PC-3 (cell line): ENCODE results near the gene LIPN. TPM values are rescaled to one million over a fixed set of nuclear protein-coding genes. Genes with fewer than 3 reads are reported as not detected.
A peak's percentile ranks its signal among the peaks of the same experiment; 100 is the strongest.

Source experiments
- ATAC-seq: fragments of 200-7000 bp; cut with Tn5 transposase; 2 replicates; pipeline ENCODE4 v1.9.1; 2020; ENCODE audit warnings: mild to moderate bottlenecking, moderate library complexity
- BruUV-seq: library from RNA; stranded (reverse); fragments of 400-500 nt; replicated peaks from 2 replicates; lab custom pipeline; 2021; lab: Mats Ljungman, UMichigan
- CTCF ChIA-PET: fragments of 300-600 bp; sonication (Branson Sonifier 250); formaldehyde crosslinking; loops from one replicate; lab custom pipeline; 2022; ENCODE audit warnings: antibody characterized with exemption; lab: Charles Lee
- POLR2A ChIA-PET: fragments of 300-600 bp; sonication (Branson Sonifier 250); formaldehyde crosslinking; loops from one replicate; lab custom pipeline; 2022; ENCODE audit warnings: antibody characterized with exemption; ENCODE audit not compliant: unreplicated experiment; lab: Charles Lee
- DNase-seq: peaks from one replicate; pipeline ENCODE4 v3.0.0-alpha.2; 2015
- H2AFZ ChIP-seq: fragments of 300-600 bp; sonication (generic); 2 replicates; pipeline ENCODE4 v1.6.0; 2016; ENCODE audit warnings: antibody characterized with exemption, low read length
- H3F3A ChIP-seq: fragments of 300-600 bp; sonication (generic); one replicate; pipeline ENCODE4 v1.6.0; 2017; ENCODE audit warnings: antibody characterized with exemption, low read length, control low read depth, mild to moderate bottlenecking; ENCODE audit not compliant: unreplicated experiment
- H3K27ac ChIP-seq: fragments of 300-600 bp; sonication (generic); 2 replicates; pipeline ENCODE4 v1.5.1; 2016; ENCODE audit warnings: mild to moderate bottlenecking, low read length
- H3K27me3 ChIP-seq: fragments of 300-600 bp; sonication (generic); 2 replicates; pipeline ENCODE4 v1.6.1; 2016; ENCODE audit warnings: low read length, mixed read lengths
- H3K36me3 ChIP-seq: fragments of 300-600 bp; sonication (generic); 2 replicates; pipeline ENCODE4 v1.6.1; 2016; ENCODE audit warnings: low read depth, mixed run types, low read length, mixed read lengths
- H3K4me1 ChIP-seq: fragments of 300-600 bp; sonication (generic); 2 replicates; pipeline ENCODE4 v1.5.1; 2016; ENCODE audit warnings: low read length; ENCODE audit not compliant: insufficient read depth
- H3K4me2 ChIP-seq: fragments of 300-600 bp; sonication (generic); 2 replicates; pipeline ENCODE4 v1.6.0; 2016; ENCODE audit warnings: low read length
- H3K4me3 ChIP-seq: fragments of 300-600 bp; sonication (generic); 2 replicates; pipeline ENCODE4 v1.5.1; 2016; ENCODE audit warnings: mild to moderate bottlenecking, low read length, mixed read lengths
- H3K79me2 ChIP-seq: fragments of 300-600 bp; sonication (generic); 2 replicates; pipeline ENCODE4 v1.6.1; 2017; ENCODE audit warnings: low read length, mixed read lengths
- H3K9ac ChIP-seq: fragments of 300-600 bp; sonication (generic); 2 replicates; pipeline ENCODE4 v1.6.0; 2016; ENCODE audit warnings: mild to moderate bottlenecking, low read length
- H3K9me2 ChIP-seq: fragments of 300-600 bp; sonication (generic); replicated peaks from 2 replicates; pipeline ENCODE4 v1.6.1; 2016; ENCODE audit warnings: mixed run types, low read length, mixed read lengths
- H3K9me3 ChIP-seq: fragments of 300-600 bp; sonication (generic); 2 replicates; pipeline ENCODE4 v1.6.1; 2016; ENCODE audit warnings: low read length, mixed read lengths
- H4K20me1 ChIP-seq: fragments of 300-600 bp; sonication (generic); 2 replicates; pipeline ENCODE4 v1.6.1; 2016; ENCODE audit warnings: low read length, mixed read lengths
- CTCF ChIP-seq: fragments of 300-600 bp; sonication (generic); conservative IDR thresholded peaks from 2 replicates; pipeline ENCODE4 v1.5.1; 2017; ENCODE audit warnings: antibody characterized with exemption, low read depth, mild to moderate bottlenecking, low read length
- EZH2 ChIP-seq: fragments of 300-600 bp; sonication (generic); IDR thresholded peaks from one replicate; pipeline ENCODE4 v1.6.1; 2017; ENCODE audit warnings: antibody characterized with exemption, mild to moderate bottlenecking, low read length; ENCODE audit not compliant: unreplicated experiment
- EZH2phosphoT487 ChIP-seq: fragments of 300-600 bp; sonication (generic); IDR thresholded peaks from 2 replicates; pipeline ENCODE4 v1.6.1; 2018; ENCODE audit warnings: mild to moderate bottlenecking, antibody characterized with exemption, low read length, borderline replicate concordance
- intact Hi-C: fragments of 100-400 bp; cut with micrococcal nuclease; formaldehyde crosslinking; loops from 2 replicates; pipeline ENCODE4 v1.9.0; 2023
- total RNA-seq: library from RNA; depleted of rRNA; stranded (reverse); fragments of >200 nt; gene quantifications from 2 replicates; pipeline ENCODE4 v1.2.3, GENCODE V29; 2014

Gene LIPN
- total RNA-seq, 1 experiment from 2014 or later, result not detected

- Histone ChIP-seq H2AFZ (no peak overlapping the region), H3K27ac (no peak overlapping the region), H3K9me2 (no peaks in the 10 kb centered on the region), H3K27me3 (no peaks in the 10 kb centered on the region), H3K9me3 (no peaks in the 10 kb centered on the region), H3K79me2 (no peaks in the 10 kb centered on the region), H3K9ac (no peak overlapping the region), H3K36me3 (no peaks in the 10 kb centered on the region), H3F3A (no peaks in the 10 kb centered on the region), H3K4me1 (peaks cover 19% of the 10 kb centered on the region), H4K20me1 (no peaks in the 10 kb centered on the region), H3K4me2 (no peak overlapping the region), H3K4me3 (no peak overlapping the region)
- POLR2A ChIA-PET, result no interaction called here
- DNase-seq, result no peak
- intact Hi-C loops, result no loop called here
- CTCF ChIA-PET, result no interaction called here
- no peak for TF ChIP-seq EZH2phosphoT487
- no peak for TF ChIP-seq CTCF
- TF ChIP-seq EZH2, result no peak
- BruUV-seq, result no TSS peak
- ATAC-seq, result no peak
Observed at GRCh38 chr10:88809621-88810020, 49.8 kb downstream of the LIPN start.

- intact Hi-C loops, result no loop called here
- CTCF ChIA-PET, result no interaction called here
- no peaks in the 10 kb centered on the region for H3K27me3 ChIP-seq
- peak; percentile 79 for DNase-seq
- no peak overlapping the region for H3K9ac ChIP-seq
- no peak overlapping the region for H3K27ac ChIP-seq
- H3K9me2 ChIP-seq, result no peaks in the 10 kb centered on the region
- H3K4me1 ChIP-seq, result peaks cover 19% of the 10 kb centered on the region
- POLR2A ChIA-PET, result no interaction called here
- no peaks in the 10 kb centered on the region for H3K9me3 ChIP-seq
- no peak overlapping the region for H3K4me3 ChIP-seq
- ATAC-seq, result peak; percentile 85
- no peaks in the 10 kb centered on the region for H3K36me3 ChIP-seq
- H2AFZ ChIP-seq, result 0 out of 2 replicates have a peak overlapping the region, but pooled peaks have one; percentile 18
- TF ChIP-seq CTCF (peak; percentile 83), EZH2phosphoT487 (no peak)
- no TSS peak for BruUV-seq
- H3K79me2 ChIP-seq, result no peaks in the 10 kb centered on the region
- H4K20me1 ChIP-seq, result no peaks in the 10 kb centered on the region
- no peaks in the 10 kb centered on the region for H3F3A ChIP-seq
- peak overlapping the region; percentile 53 for H3K4me2 ChIP-seq
Observed at GRCh38 chr10:88810196-88810961, 50.6 kb downstream of the LIPN start.

- ATAC-seq, result no peak
- POLR2A ChIA-PET, result no interaction called here
- Histone ChIP-seq H3K27ac (no peak overlapping the region), H3K9ac (no peak overlapping the region), H3K4me2 (no peak overlapping the region), H3K4me1 (peaks cover 19% of the 10 kb centered on the region), H3K9me3 (no peaks in the 10 kb centered on the region), H3K4me3 (no peak overlapping the region), H3K9me2 (no peaks in the 10 kb centered on the region), H4K20me1 (no peaks in the 10 kb centered on the region), H3K27me3 (no peaks in the 10 kb centered on the region), H3F3A (no peaks in the 10 kb centered on the region), H3K79me2 (no peaks in the 10 kb centered on the region), H2AFZ (no peak overlapping the region), H3K36me3 (no peaks in the 10 kb centered on the region)
- no peak for DNase-seq
- CTCF ChIA-PET, result no interaction called here
- BruUV-seq, result no TSS peak
- TF ChIP-seq EZH2phosphoT487, result no peak
- no peak for TF ChIP-seq CTCF
- TF ChIP-seq EZH2, result no peak
- intact Hi-C loops, result no loop called here
Observed at GRCh38 chr10:88813200-88813599, 53.4 kb downstream of the LIPN start.
